Esophagus squamous epithelium (tissue), 5 donors: ENCODE measurements around the gene PDPK1. TPM values are rescaled to one million over a fixed set of nuclear protein-coding genes. Genes with fewer than 3 reads are reported as not detected.
A peak's percentile ranks its signal among the peaks of the same experiment; 100 is the strongest.
"Not testable (repeated sequence)": the region's sequence is repeated elsewhere in the genome, so short reads cannot be mapped to it uniquely, and the experiment has no call there.

Experiments
- DNase-seq: peaks from one replicate; lab custom pipeline; 2025; lab: John Stamatoyannopoulos, UW
- H3K27ac ChIP-seq, 4 donors: fragments of 200-600 bp; sonication (generic); one replicate each; pipeline ENCODE4 v1.5.1; 2016 to 2019; ENCODE audit warnings: mild to moderate bottlenecking in 1 of 4
- H3K27me3 ChIP-seq, 4 donors: fragments of 200-600 bp; sonication (generic); 1 replicate in 3 of 4; 2 replicates in 1 of 4; pipeline versions ENCODE4 v1.5.1 to v1.6.0; 2017 to 2021; ENCODE audit warnings: antibody characterized with exemption in 1 of 4
- H3K36me3 ChIP-seq, 3 donors: fragments of 200-600 bp; sonication (generic); one replicate each; pipeline ENCODE4 v1.5.1; 2016 to 2019
- H3K4me1 ChIP-seq, 3 donors: fragments of 200-600 bp; sonication (generic); one replicate each; pipeline ENCODE4 v1.5.1; 2017 to 2019
- H3K4me3 ChIP-seq, 4 donors: fragments of 200-600 bp; sonication (generic); 1 replicate in 3 of 4; 2 replicates in 1 of 4; pipeline ENCODE4 v1.5.1; 2016 to 2019; ENCODE audit warnings: mild to moderate bottlenecking in 2 of 4, moderate library complexity in 1 of 4
- H3K9me3 ChIP-seq, 3 donors: fragments of 200-600 bp; sonication (generic); one replicate each; pipeline ENCODE4 v1.5.1; 2016 to 2019
- POLR2A ChIP-seq, 4 donors: fragments of 450-650 bp; IDR thresholded peaks; one replicate each; pipeline ENCODE4 v1.6.1; 2017; ENCODE audit warnings: antibody characterized with exemption in 4 of 4, mild to moderate bottlenecking in 4 of 4, moderate library complexity in 3 of 4
- WGBS, 2 donors: methylation state at CpG; one replicate each; pipeline ENCODE4 v1.1.5; 2018; 5-methylcytosine and 5-hydroxymethylcytosine counted together
- intact Hi-C: fragments of 100-400 bp; cut with DNase I; formaldehyde crosslinking; loops from one replicate; pipeline ENCODE4 v1.15.0; 2022
- total RNA-seq, 4 donors: library from RNA; depleted of rRNA; stranded (reverse); fragments of >200 nt; gene quantifications; one replicate each; pipeline ENCODE4 v1.1.0, GENCODE V29; 2016
- TF ChIP-seq, protein P1 (sequence below), 6 experiments: fragments of 450-650 bp in 4 of 6; fragments of 200-600 bp in 2 of 6; sonication (generic) in 2 of 6; IDR thresholded peaks; one replicate each; pipeline ENCODE4 v1.5.1; 2016 to 2019; ENCODE audit warnings: antibody characterized with exemption in 6 of 6, mild to moderate bottlenecking in 4 of 6, moderate library complexity in 4 of 6
- donor health status: DM: yes; HTN: yes; CAD: no.

The PDPK1 gene
- total RNA-seq, 4 donors from 2014 or later = 18.3 to 28.2 (median 23.3) TPM

DNA sequence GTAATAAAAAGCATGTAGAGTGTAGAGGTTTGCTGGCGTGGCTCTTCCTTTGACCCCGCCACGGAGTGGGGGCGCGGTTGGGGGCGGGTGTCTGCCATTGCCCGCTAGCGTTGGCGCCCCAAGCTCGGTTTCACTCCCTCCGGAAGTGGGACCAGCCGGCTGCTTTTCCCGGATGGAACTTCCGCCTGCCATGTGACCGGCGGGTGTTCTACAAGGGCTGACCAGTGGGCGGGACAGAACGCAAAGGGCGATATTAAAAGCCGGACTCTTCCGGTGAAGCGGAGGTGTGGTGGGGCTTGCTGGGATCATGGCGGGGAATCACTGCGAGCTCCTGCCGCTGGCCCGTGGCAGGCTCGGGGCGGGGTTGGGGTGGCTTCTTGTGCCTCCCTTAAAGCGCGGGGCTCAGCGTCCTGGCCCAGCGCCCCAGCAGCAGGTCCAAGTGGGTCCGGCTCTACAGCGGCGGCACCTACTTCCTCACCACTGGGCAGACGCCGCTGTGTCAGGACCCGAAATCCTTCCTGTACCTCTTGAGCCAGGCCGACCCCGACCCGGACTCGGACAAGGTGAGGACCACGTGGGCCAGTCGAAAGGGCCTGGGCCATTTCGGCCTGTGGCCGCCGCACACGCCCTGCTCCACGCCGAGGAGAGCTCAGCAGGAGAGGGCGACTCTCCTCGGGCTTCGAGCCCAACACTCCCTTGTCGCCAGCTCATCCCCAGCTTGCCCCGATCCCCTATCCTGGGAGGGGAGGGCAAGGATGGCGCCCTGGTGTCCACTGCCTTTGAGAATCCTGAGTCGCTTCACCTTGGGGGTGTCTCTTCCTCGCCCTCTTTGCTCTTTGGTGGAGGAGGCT lies 65.6 kb downstream of the PDPK1 start:
- WGBS, 2 donors = 0% methylated on average over 8 to 27 of the region's 58 CpGs
- H3K27ac ChIP-seq = peak overlapping the region; percentile 77 to 92 (median 86)
- H3K4me3 ChIP-seq = peak overlapping the region; percentile 82 to 98 (median 86)
- TF ChIP-seq, protein P1, sequence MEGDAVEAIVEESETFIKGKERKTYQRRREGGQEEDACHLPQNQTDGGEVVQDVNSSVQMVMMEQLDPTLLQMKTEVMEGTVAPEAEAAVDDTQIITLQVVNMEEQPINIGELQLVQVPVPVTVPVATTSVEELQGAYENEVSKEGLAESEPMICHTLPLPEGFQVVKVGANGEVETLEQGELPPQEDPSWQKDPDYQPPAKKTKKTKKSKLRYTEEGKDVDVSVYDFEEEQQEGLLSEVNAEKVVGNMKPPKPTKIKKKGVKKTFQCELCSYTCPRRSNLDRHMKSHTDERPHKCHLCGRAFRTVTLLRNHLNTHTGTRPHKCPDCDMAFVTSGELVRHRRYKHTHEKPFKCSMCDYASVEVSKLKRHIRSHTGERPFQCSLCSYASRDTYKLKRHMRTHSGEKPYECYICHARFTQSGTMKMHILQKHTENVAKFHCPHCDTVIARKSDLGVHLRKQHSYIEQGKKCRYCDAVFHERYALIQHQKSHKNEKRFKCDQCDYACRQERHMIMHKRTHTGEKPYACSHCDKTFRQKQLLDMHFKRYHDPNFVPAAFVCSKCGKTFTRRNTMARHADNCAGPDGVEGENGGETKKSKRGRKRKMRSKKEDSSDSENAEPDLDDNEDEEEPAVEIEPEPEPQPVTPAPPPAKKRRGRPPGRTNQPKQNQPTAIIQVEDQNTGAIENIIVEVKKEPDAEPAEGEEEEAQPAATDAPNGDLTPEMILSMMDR (IDR thresholded peaks at IDR 0.05) = peak in 2 of 6 experiments; percentile 1 to 52
- TF ChIP-seq POLR2A (IDR thresholded peaks at IDR 0.05) = peak in 3 of 4 donors; percentile 84 to 88 (median 88)
- peak; percentile 56 for DNase-seq
- intact Hi-C loops = no loop called here
- peaks cover 0 to 22% (median 3%) of the 10 kb centered on the region in 3 donors for H3K36me3 ChIP-seq
- no peaks in the 10 kb centered on the region for H3K9me3 ChIP-seq
- peaks cover 0 to 31% (median 3%) of the 10 kb centered on the region in 3 donors for H3K4me1 ChIP-seq
- no peaks in the 10 kb centered on the region for H3K27me3 ChIP-seq

DNA sequence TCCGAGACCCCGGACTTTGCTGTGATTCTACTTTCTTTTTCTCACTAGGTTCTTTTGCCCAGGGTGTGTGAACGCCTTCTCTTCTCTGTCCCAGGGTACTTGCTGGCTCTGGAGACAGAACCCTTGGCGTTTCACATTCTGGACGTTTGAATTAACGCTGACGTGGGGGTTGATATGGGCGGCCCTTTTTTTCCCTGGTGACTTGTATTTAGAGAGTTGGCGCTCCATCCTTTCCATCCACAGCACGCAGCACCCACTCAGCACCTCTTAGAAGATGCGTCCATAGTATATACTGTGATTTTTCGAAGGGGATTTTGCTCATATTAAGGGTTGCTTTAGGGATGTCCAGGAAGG lies 66.2 kb downstream of the PDPK1 start:
- H3K27me3 ChIP-seq, H3K9me3 ChIP-seq, DNase-seq, intact Hi-C loops: not testable (repeated sequence)
- Histone ChIP-seq H3K4me3 (peak overlapping the region; percentile 82 to 98 (median 86)), H3K36me3 (peaks cover 0 to 16% (median 0%) of the 10 kb centered on the region in 3 donors), H3K27ac (peak overlapping the region; percentile 77 to 92 (median 86)), H3K4me1 (peaks cover 0 to 31% (median 3%) of the 10 kb centered on the region in 3 donors)
- WGBS, 2 donors = 1 to 6% methylated on average over 12 of the region's 12 CpGs

DNA sequence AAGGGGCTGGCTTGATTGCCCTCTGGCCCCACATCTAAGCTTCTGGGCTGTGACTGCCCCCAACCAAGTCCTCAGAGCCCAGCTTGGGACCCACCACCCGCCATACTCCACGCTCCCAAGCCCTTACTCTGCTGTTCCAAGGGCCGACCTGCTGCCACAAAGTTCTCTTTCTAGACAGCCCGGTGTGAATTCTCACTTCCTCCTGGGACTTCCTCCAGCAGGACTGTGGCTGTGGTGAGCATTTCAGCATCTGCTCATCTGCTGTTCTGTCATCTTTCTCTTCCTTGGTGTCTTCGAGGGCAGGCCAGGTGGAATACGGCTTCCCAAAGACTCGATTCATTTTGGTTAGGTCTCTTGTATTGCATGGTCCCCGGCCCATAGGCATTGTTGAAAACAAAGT lies 69.0 kb downstream of the PDPK1 start:
- DNase-seq, H3K27ac ChIP-seq, H3K9me3 ChIP-seq, H3K27me3 ChIP-seq, H3K4me3 ChIP-seq, intact Hi-C loops: not testable (repeated sequence)
- Histone ChIP-seq H3K36me3 (peaks cover 4 to 17% (median 10%) of the 10 kb centered on the region in 3 donors), H3K4me1 (peaks cover 0 to 31% (median 3%) of the 10 kb centered on the region in 3 donors)
- no CpG with 5 or more reads among the region's 8 CpGs for WGBS, 2 donors

DNA sequence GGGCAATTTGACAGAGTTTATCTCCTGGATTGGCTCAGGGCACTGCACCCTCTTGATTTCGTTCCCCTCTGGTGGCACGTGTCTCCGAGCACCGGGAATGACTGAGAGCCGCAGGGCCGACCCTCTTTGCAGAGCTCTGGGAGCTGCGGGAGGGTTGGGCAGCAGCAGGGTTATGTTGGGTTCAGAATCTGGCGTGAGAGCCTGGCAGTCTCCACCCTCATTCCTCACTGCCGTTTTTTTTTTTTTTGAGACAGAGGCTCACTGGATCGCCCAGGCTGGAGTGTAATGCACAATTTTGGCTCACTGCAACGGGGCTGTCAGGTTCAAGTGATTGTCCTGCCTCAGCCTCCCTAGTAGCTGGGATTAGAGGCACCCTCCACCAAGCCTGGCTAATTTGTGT lies 71.5 kb downstream of the PDPK1 start:
- intact Hi-C loops, DNase-seq, H3K9me3 ChIP-seq, H3K4me3 ChIP-seq, H3K27me3 ChIP-seq, H3K27ac ChIP-seq: not testable (repeated sequence)
- peaks cover 4 to 17% (median 10%) of the 10 kb centered on the region in 3 donors for H3K36me3 ChIP-seq
- WGBS, 2 donors = 20 to 27% methylated on average over 1 to 4 of the region's 11 CpGs
- H3K4me1 ChIP-seq = peaks cover 0 to 20% (median 3%) of the 10 kb centered on the region in 3 donors

DNA sequence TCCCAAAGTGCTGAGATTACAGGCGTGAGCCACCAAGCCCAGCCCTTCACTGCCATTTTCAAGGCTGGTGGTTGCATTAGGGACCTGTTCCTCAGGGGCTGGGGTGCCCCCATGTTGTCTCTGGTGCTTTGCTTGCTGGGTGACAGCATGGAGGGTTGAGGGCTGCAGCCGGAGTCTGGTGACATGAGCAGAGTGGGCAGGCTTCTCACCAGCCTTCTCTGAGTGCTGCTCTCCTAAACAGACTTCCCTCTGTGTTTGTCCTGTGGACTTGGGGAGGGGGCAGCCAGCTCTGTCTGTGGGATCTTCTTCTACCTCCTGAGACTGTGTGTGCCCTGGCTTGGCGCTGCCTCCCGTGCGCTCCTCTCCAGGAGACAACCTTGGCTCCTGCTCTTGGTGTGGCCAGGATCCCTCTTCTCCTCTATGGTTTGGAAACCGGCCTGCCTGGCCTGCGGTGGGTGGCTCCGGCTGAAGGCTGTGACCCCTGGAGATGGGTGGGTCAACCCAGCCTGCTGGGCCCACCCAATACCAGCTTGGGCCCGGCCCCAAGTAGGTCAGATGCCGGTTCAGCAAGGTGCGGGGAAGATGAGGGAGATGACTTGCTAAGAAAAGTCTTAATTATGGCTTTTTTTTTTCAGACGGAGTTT lies 72.1 kb downstream of the PDPK1 start:
- DNase-seq = no peak
- peaks cover 0 to 15% (median 3%) of the 10 kb centered on the region in 3 donors for H3K4me1 ChIP-seq
- TF ChIP-seq, protein P1 (IDR thresholded peaks at IDR 0.05) = no peak
- no peak for TF ChIP-seq POLR2A (IDR thresholded peaks at IDR 0.05)
- 86 to 96% methylated on average over 3 to 6 of the region's 12 CpGs for WGBS, 2 donors
- H3K27me3 ChIP-seq = no peaks in the 10 kb centered on the region
- no peak overlapping the region for H3K27ac ChIP-seq
- intact Hi-C loops = no loop called here
- H3K36me3 ChIP-seq = peaks cover 8 to 23% (median 10%) of the 10 kb centered on the region in 3 donors
- H3K4me3 ChIP-seq = no peak overlapping the region
- no peaks in the 10 kb centered on the region for H3K9me3 ChIP-seq

DNA sequence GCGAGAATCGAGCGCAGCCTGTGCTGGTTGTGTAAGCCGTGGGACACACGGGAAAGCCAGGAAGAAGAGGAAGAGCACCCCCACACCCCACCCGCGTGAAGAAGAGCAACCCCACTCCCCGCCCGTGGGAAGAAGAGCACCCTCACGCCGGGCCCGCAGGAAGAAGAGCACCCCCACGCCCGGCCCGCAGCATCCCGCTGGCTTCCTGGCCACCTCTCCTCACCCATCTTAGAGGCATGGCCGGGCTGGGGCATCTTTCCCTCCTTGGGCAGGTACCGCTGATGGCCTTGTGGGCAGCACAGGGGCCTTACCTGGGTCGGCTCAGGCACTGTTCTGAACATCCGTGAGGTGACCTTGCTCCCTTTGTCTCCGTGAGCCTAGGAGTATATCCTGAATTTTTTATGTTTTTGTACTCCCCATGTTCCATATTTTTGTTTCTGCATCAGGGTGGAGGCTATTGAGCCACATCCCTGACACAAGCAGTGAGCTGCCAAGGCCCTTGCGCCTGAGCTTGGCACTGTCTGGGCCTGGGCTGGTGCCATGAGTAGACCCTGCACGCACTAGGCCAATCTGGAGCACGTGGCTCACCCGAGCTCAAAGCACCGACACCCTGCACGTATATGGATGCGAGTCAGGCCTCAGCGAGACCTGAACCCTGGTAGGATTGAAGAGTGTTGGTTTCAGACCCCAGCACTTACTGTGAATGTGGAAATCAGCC lies 73.1 kb downstream of the PDPK1 start:
- Histone ChIP-seq H3K27ac (no peak overlapping the region), H3K4me3 (no peak overlapping the region), H3K4me1 (peaks cover 0 to 7% (median 3%) of the 10 kb centered on the region in 3 donors), H3K36me3 (peaks cover 8 to 26% (median 10%) of the 10 kb centered on the region in 3 donors), H3K27me3 (no peaks in the 10 kb centered on the region), H3K9me3 (no peaks in the 10 kb centered on the region)
- TF ChIP-seq, protein P1 (IDR thresholded peaks at IDR 0.05) = no peak
- 98 to 100% methylated on average over 9 to 18 of the region's 29 CpGs for WGBS, 2 donors
- DNase-seq = no peak
- intact Hi-C loops = no loop called here
